ENCODE measurements around the gene ELMO1. TPM values are rescaled to one million over a fixed set of nuclear protein-coding genes. Genes with fewer than 3 reads are reported as not detected.

ELMO1 gene
- total RNA-seq, 1 experiment from 2014 or later: 7.8 TPM

GRCh38 chr7:37231613-37232012 is 217.1 kb downstream of the ELMO1 start:
- no peak overlapping the region for H4K8ac ChIP-seq (replicated peaks; ENCODE audit: insufficient read length, low read depth, low read length)
- H3K4ac ChIP-seq (ENCODE audit: low read depth, low read length): no peak overlapping the region
- H3K14ac ChIP-seq (ENCODE audit: insufficient read depth, low read length): no peak overlapping the region
- H2BK12ac ChIP-seq (ENCODE audit: insufficient read length, low read depth, low read length): no peak overlapping the region
- H3K23ac ChIP-seq (ENCODE audit: insufficient read length, low read depth, low read length): no peak overlapping the region
- Mint-ChIP-seq H3K27ac (no peak overlapping the region), H3K4me1 (peaks cover 19 to 20% of the 10 kb centered on the region in 2 experiments), H3K4me3 (no peak overlapping the region; a peak in 1 of 5 replicates), H3K9me3 (no peaks in the 10 kb centered on the region), H3K36me3 (ENCODE audit: insufficient read depth in 1 of 3, low read depth in 3 of 3) (peaks cover 0 to 4% (median 0%) of the 10 kb centered on the region in 3 experiments; a peak in 2 of 7 replicates), H3K27me3 (ENCODE audit: low read depth) (no peaks in the 10 kb centered on the region)
- no peaks in the 10 kb centered on the region for H3K23me2 ChIP-seq (ENCODE audit: insufficient read length, low read depth, low read length, poor library complexity, severe bottlenecking)
- no peak overlapping the region for H2AFZ ChIP-seq (ENCODE audit: low read length)
- no peak overlapping the region for H3T11ph ChIP-seq (ENCODE audit: low read length)
- H2BK20ac ChIP-seq (ENCODE audit: low read depth, low read length, poor library complexity, severe bottlenecking): no peak overlapping the region
- H3K27ac ChIP-seq (ENCODE audit: insufficient read length, low read depth, low read length): no peak overlapping the region
- WGBS (ENCODE audit: extremely low coverage, insufficient read length, low lambda C conversion rate): no CpG with 5 or more reads among the region's 6 CpGs
- no peak for DNase-seq
- H3K56ac ChIP-seq (ENCODE audit: insufficient read length, low read depth, low read length): no peak overlapping the region
- no peak overlapping the region for H4K5ac ChIP-seq (ENCODE audit: insufficient read length, low read depth, low read length)
- no peaks in the 10 kb centered on the region for H3K4me1 ChIP-seq (ENCODE audit: insufficient read depth, low read length)
- H2BK120ac ChIP-seq (ENCODE audit: low read depth, low read length, poor library complexity, severe bottlenecking): no peak overlapping the region
- no peaks in the 10 kb centered on the region for H3K27me3 ChIP-seq (ENCODE audit: insufficient read depth, low read length)
- TF ChIP-seq CTCF (conservative IDR thresholded peaks at IDR 0.05): no peak
- no peak overlapping the region for H4K91ac ChIP-seq (ENCODE audit: insufficient read length, low read depth, low read length)
- no peak overlapping the region for H3K18ac ChIP-seq (ENCODE audit: insufficient read length, low read depth, low read length)
- H2AK5ac ChIP-seq (ENCODE audit: insufficient read length, low read length): no peak overlapping the region
- H2BK15ac ChIP-seq (ENCODE audit: low read depth, low read length): no peak overlapping the region
- H3K9me3 ChIP-seq (ENCODE audit: control insufficient read depth, low read depth, low read length): no peaks in the 10 kb centered on the region
- no peak overlapping the region for H3K9ac ChIP-seq (ENCODE audit: extremely low read depth, insufficient read length, low read length)
- H2BK5ac ChIP-seq (ENCODE audit: insufficient read length, low read length): no peak overlapping the region
- no peaks in the 10 kb centered on the region for H4K20me1 ChIP-seq (ENCODE audit: control insufficient read depth, insufficient read depth, insufficient read length)
- H3K79me2 ChIP-seq (ENCODE audit: insufficient read depth, low read length): no peaks in the 10 kb centered on the region
- no peak overlapping the region for H3K4me2 ChIP-seq (ENCODE audit: insufficient read depth, insufficient read length, low read length)
- no peaks in the 10 kb centered on the region for H3K79me1 ChIP-seq (ENCODE audit: insufficient read depth, low read depth, low read length, poor library complexity, severe bottlenecking)
